NCI-H526 (cell line): Measurements from ENCODE around the gene KL.

Source experiments
- DNase-seq, 2 experiments: peaks; one replicate each; lab custom pipeline; 2025; lab: John Stamatoyannopoulos, UW

Gene KL

DNA sequence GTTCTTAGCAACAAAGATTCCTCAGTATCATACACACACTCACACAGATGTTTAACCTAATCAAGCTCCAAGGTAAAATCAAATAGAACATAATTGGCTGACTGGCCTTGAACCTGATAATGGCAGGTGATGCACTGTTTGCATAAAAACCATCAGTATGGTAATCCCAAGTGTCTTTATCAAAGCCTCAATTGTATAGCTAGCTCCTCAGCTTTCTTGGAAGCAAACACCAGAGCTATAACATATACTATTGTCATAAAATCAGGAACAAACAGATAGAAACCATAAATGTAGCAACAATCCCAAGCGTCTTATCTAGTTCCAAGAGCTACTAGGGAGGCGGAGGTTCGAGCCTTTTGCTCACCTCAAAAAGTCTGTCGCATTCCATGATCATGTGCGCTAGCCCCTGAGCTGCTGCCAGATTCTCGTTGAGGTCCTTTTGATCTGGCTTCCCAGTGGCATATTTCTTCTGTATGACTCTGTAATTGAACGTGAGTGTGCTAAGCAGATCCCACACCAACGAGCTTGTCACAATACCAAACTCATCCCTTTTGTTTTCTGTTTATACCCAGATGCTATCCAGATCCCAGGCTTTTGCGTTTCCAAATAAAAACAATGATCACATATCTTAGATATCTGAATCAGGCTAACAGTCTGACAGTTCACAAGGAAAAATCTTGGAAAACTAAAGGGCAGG, 95.3 kb downstream of the KL start:
- peak; percentile 96 to 99 for DNase-seq

DNA sequence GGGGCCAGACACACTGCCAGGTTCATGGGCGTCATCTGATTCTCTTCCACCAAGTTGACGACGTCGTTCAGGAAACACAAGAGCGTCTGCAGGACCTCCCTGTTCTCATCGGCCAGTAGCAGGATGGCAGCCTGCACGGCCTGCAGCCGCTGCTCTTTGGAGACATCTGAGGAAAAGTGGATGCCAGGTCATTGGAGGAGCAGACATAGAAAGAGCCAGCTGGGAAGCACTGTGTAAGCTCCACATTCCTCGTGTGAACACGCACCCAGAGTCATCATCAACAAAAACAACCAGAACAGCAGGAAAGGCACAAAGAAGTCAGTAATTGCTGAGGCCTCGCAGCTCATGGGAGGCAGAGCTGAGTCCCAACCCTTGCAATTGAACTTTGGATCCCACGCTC, 96.5 kb downstream of the KL start:
- DNase-seq = no peak

DNA sequence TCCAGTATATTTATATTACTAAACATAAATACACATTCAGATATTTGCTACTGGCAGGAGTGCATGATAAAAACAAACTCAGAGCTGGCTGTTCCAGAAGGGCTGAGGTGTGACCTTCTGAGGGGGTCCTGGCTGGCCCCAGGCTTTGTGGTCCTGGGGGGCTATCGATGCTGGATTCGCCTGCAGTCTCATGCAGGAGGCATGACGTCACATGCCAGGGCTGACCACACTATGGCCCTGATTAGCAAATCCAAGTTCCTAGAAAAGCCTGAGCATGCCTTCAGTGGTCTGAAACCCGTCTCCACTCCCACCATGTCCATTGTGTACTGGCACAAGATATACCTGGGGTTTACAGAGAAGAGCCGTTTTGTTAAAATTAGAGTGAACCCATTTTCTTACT, 97.9 kb downstream of the KL start:
- no peak for DNase-seq

DNA sequence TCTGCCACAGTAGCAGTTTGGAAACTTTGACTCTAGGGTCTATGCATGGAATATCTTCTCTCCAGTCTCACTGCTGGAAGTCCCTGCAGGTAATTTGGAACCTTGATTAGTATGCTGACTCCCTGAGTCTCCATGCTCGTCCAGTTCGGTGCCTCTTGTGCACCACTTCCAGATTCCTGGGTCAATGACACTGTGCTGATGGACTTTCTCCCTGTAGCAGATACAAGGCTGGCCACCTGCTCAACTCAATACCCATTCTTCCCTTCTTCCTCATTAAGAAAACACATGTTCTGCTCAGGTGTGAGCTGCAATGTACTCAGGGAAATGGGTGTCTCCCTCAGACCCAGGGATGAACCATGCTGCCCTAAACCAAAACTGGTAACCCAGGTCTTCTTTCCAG, 99.1 kb downstream of the KL start:
- DNase-seq = no peak
